ENCODE data around the gene DAGLB.

GRCh38 chr7:6394114-6394513, 53.6 kb downstream of the DAGLB start:
- TF ChIP-seq CTCF (IDR thresholded peaks at IDR 0.05; ENCODE audit: insufficient read depth, low read depth, low read length) (no peak), EZH2 (IDR thresholded peaks at IDR 0.05; ENCODE audit: insufficient read depth, low read length) (no peak)

Measured in astrocyte (in vitro differentiated cells and primary cell).